Esophagus muscularis mucosa (tissue), 4 donors: ENCODE measurements around the gene ZBTB44. TPM values are rescaled to one million over a fixed set of nuclear protein-coding genes. Genes with fewer than 3 reads are reported as not detected.

Experiments
- DNase-seq: peaks from one replicate; pipeline ENCODE4 v3.0.0-alpha.2; 2017; ENCODE audit errors: extremely low spot score
- H3K27ac ChIP-seq, 4 donors: fragments of 200-600 bp; sonication (generic); replicated peaks in 1 of 4; 1 replicate in 3 of 4; 2 replicates in 1 of 4; pipeline ENCODE4 v1.5.1; 2016 to 2019; ENCODE audit warnings: mild to moderate bottlenecking in 1 of 4
- H3K27me3 ChIP-seq, 4 donors: fragments of 200-600 bp; sonication (generic); one replicate each; pipeline versions ENCODE4 v1.5.1 to v1.6.0; 2016 to 2019
- H3K36me3 ChIP-seq, 4 donors: fragments of 200-600 bp; sonication (generic); one replicate each; pipeline ENCODE4 v1.5.1; 2016 to 2019
- H3K4me1 ChIP-seq, 4 donors: fragments of 200-600 bp; sonication (generic); one replicate each; pipeline ENCODE4 v1.5.1; 2016 to 2019
- H3K4me3 ChIP-seq, 4 donors: fragments of 200-600 bp; sonication (generic); 1 replicate in 2 of 4; 2 replicates in 2 of 4; pipeline ENCODE4 v1.5.1; 2016 to 2019; ENCODE audit warnings: mild to moderate bottlenecking in 4 of 4, moderate library complexity in 1 of 4
- H3K9me3 ChIP-seq, 4 donors: fragments of 200-600 bp; sonication (generic); 1 replicate in 3 of 4; 2 replicates in 1 of 4; pipeline ENCODE4 v1.5.1; 2016 to 2019
- CTCF ChIP-seq, 3 experiments: fragments of 200-600 bp in 2 of 3; fragments of 450-650 bp in 1 of 3; sonication (generic) in 2 of 3; IDR thresholded peaks; one replicate each; pipeline ENCODE4 v1.5.1; 2017 to 2019; ENCODE audit warnings: antibody characterized with exemption in 3 of 3, mild to moderate bottlenecking in 2 of 3, moderate library complexity in 1 of 3
- EP300 ChIP-seq: sonication (generic); formaldehyde crosslinking; IDR thresholded peaks from one replicate; pipeline ENCODE4 v1.6.1; 2017; ENCODE audit warnings: antibody characterized with exemption
- POLR2A ChIP-seq: fragments of 450-650 bp; IDR thresholded peaks from one replicate; pipeline ENCODE4 v1.6.1; 2017; ENCODE audit warnings: antibody characterized with exemption, moderate library complexity, mild to moderate bottlenecking, low read depth
- POLR2AphosphoS5 ChIP-seq, 2 donors: sonication (generic); formaldehyde crosslinking; IDR thresholded peaks; one replicate each; pipeline ENCODE4 v1.6.1; 2017; ENCODE audit warnings: antibody characterized with exemption in 2 of 2
- WGBS: methylation state at CpG from one replicate; pipeline ENCODE4 v1.1.5; 2018; 5-methylcytosine and 5-hydroxymethylcytosine counted together
- intact Hi-C: fragments of 100-400 bp; cut with DNase I; formaldehyde crosslinking; loops from one replicate; pipeline ENCODE4 v1.15.1; 2023
- total RNA-seq, 4 donors: library from RNA; depleted of rRNA; stranded (reverse); fragments of >200 nt; gene quantifications; one replicate each; pipeline versions ENCODE4 v1.1.0 to v1.2.1, GENCODE V29; 2016

Gene ZBTB44
- total RNA-seq, 4 donors from 2014 or later, result 50.4 to 86.4 (median 65.3) TPM

GRCh38 chr11:130189492-130190210, 125.1 kb downstream of the ZBTB44 start:
- Histone ChIP-seq H3K9me3 (no peaks in the 10 kb centered on the region), H3K4me1 (no peaks in the 10 kb centered on the region), H3K27ac (no peak overlapping the region), H3K4me3 (no peak overlapping the region), H3K36me3 (no peaks in the 10 kb centered on the region), H3K27me3 (no peaks in the 10 kb centered on the region)
- TF ChIP-seq CTCF (IDR thresholded peaks at IDR 0.05), result no peak
- no peak for TF ChIP-seq POLR2A
- TF ChIP-seq POLR2AphosphoS5 (IDR thresholded peaks at IDR 0.05), result no peak
- TF ChIP-seq EP300, result no peak
- intact Hi-C loops, result no loop called here
- 94% methylated on average over 31 of the region's 32 CpGs for WGBS
- no peak for DNase-seq

GRCh38 chr11:130188585-130189347, 126.0 kb downstream of the ZBTB44 start:
- no peak for DNase-seq
- no peaks in the 10 kb centered on the region for H3K4me1 ChIP-seq
- no peaks in the 10 kb centered on the region for H3K27me3 ChIP-seq
- TF ChIP-seq CTCF (IDR thresholded peaks at IDR 0.05), result no peak
- no peak for TF ChIP-seq POLR2AphosphoS5 (IDR thresholded peaks at IDR 0.05)
- no peak for TF ChIP-seq EP300
- TF ChIP-seq POLR2A, result no peak
- intact Hi-C loops, result no loop called here
- H3K4me3 ChIP-seq, result no peak overlapping the region
- H3K27ac ChIP-seq, result no peak overlapping the region
- H3K36me3 ChIP-seq, result no peaks in the 10 kb centered on the region
- WGBS, result 81% methylated on average over 12 of the region's 19 CpGs
- H3K9me3 ChIP-seq, result no peaks in the 10 kb centered on the region

GRCh38 chr11:130188047-130188446, 126.7 kb downstream of the ZBTB44 start:
- TF ChIP-seq EP300, result no peak
- no peak for TF ChIP-seq POLR2AphosphoS5 (IDR thresholded peaks at IDR 0.05)
- no peak for TF ChIP-seq POLR2A
- no peak for TF ChIP-seq CTCF (IDR thresholded peaks at IDR 0.05)
- H3K36me3 ChIP-seq, result no peaks in the 10 kb centered on the region
- no peaks in the 10 kb centered on the region for H3K27me3 ChIP-seq
- H3K27ac ChIP-seq, result no peak overlapping the region
- no peak overlapping the region for H3K4me3 ChIP-seq
- intact Hi-C loops, result no loop called here
- no peaks in the 10 kb centered on the region for H3K9me3 ChIP-seq
- no peaks in the 10 kb centered on the region for H3K4me1 ChIP-seq
- no peak for DNase-seq
- 92% methylated on average over 14 of the region's 14 CpGs for WGBS

- Histone ChIP-seq H3K4me3 (no peak overlapping the region), H3K27ac (no peak overlapping the region), H3K4me1 (peaks cover 0 to 4% (median 0%) of the 10 kb centered on the region in 4 donors), H3K36me3 (no peaks in the 10 kb centered on the region), H3K27me3 (no peaks in the 10 kb centered on the region), H3K9me3 (no peaks in the 10 kb centered on the region)
- intact Hi-C loops, result no loop called here
- TF ChIP-seq CTCF (IDR thresholded peaks at IDR 0.05), result no peak
- no peak for TF ChIP-seq EP300
- TF ChIP-seq POLR2A, result no peak
- TF ChIP-seq POLR2AphosphoS5 (IDR thresholded peaks at IDR 0.05), result no peak
- DNase-seq, result no peak
- WGBS, result 91% methylated on average over 10 of the region's 13 CpGs
Observed at GRCh38 chr11:130187096-130187495, 127.6 kb downstream of the ZBTB44 start.
